DOHH2 (cell line): ENCODE measurements around the gene SERPINH1.

Experiments
- H3F3A ChIP-seq: fragments of 200-600 bp; sonication (generic), shearing (Covaris generic); 2 replicates; pipeline ENCODE4 v1.6.0; 2016; ENCODE audit warnings: antibody characterized with exemption, mild to moderate bottlenecking; ENCODE audit not compliant: control insufficient read depth, insufficient read depth
- H3K27ac ChIP-seq: fragments of 200-600 bp; sonication (generic); 2 replicates; pipeline ENCODE4 v1.5.1; 2014; ENCODE audit warnings: low read depth, mild to moderate bottlenecking, low read length, moderate library complexity
- H3K27me3 ChIP-seq: fragments of 200-600 bp; sonication (generic); 2 replicates; pipeline ENCODE4 v1.6.1; 2014; ENCODE audit warnings: mild to moderate bottlenecking, low read length, mixed read lengths; ENCODE audit not compliant: control insufficient read depth
- H3K36me3 ChIP-seq: fragments of 200-600 bp; sonication (generic); 2 replicates; pipeline ENCODE4 v1.6.1; 2014; ENCODE audit warnings: mild to moderate bottlenecking, low read length, moderate library complexity, mixed read lengths; ENCODE audit not compliant: control insufficient read depth
- H3K4me1 ChIP-seq: fragments of 200-600 bp; sonication (generic); 2 replicates; pipeline ENCODE4 v1.6.1; 2014; ENCODE audit warnings: mild to moderate bottlenecking, low read length, mixed read lengths; ENCODE audit not compliant: control insufficient read depth
- H3K4me2 ChIP-seq: fragments of 200-600 bp; sonication (generic); 2 replicates; pipeline ENCODE4 v1.6.0; 2014; ENCODE audit warnings: mild to moderate bottlenecking, low read length, moderate library complexity
- H3K4me3 ChIP-seq: fragments of 200-600 bp; sonication (generic); 2 replicates; pipeline ENCODE4 v1.5.1; 2014; ENCODE audit warnings: mild to moderate bottlenecking, low read length, mixed read lengths
- H3K79me2 ChIP-seq: fragments of 200-600 bp; sonication (generic); 2 replicates; pipeline ENCODE4 v1.6.1; 2014; ENCODE audit warnings: mild to moderate bottlenecking, low read length, mixed read lengths; ENCODE audit not compliant: control insufficient read depth
- H3K9me2 ChIP-seq: fragments of 200-600 bp; sonication (generic); replicated peaks from 2 replicates; pipeline ENCODE4 v1.6.1; 2014; ENCODE audit warnings: mild to moderate bottlenecking, low read length, mixed read lengths; ENCODE audit not compliant: control insufficient read depth
- H3K9me3 ChIP-seq: fragments of 200-600 bp; sonication (generic); 2 replicates; pipeline ENCODE4 v1.6.1; 2014; ENCODE audit warnings: antibody characterized with exemption, low read length, mixed read lengths; ENCODE audit not compliant: control insufficient read depth, insufficient read depth
- H4K20me1 ChIP-seq: fragments of 200-600 bp; sonication (generic); 2 replicates; pipeline ENCODE4 v1.6.0; 2014; ENCODE audit warnings: low read depth, mild to moderate bottlenecking, antibody characterized with exemption, low read length, moderate library complexity; ENCODE audit not compliant: control insufficient read depth, insufficient read depth
- CTCF ChIP-seq: fragments of 200-600 bp; sonication (generic); IDR thresholded peaks from one replicate; pipeline ENCODE4 v1.5.1; 2014; ENCODE audit warnings: antibody characterized with exemption, mild to moderate bottlenecking, low read depth, low read length; ENCODE audit not compliant: poor library complexity, severe bottlenecking
- EZH2phosphoT487 ChIP-seq: fragments of 200-600 bp; sonication (generic); IDR thresholded peaks from 2 replicates; pipeline ENCODE4 v1.6.1; 2017; ENCODE audit warnings: borderline replicate concordance, mild to moderate bottlenecking, antibody characterized with exemption, low read length, moderate library complexity, mixed read lengths

SERPINH1 gene

GRCh38 chr11:75543806-75544205 is 18.2 kb upstream of the SERPINH1 start:
- TF ChIP-seq CTCF (no peak), EZH2phosphoT487 (no peak)
- H3K9me2 ChIP-seq = no peaks in the 10 kb centered on the region
- peaks cover 7% of the 10 kb centered on the region for H3K27me3 ChIP-seq
- H3K4me2 ChIP-seq = no peak overlapping the region
- no peak overlapping the region for H3K27ac ChIP-seq
- H3K79me2 ChIP-seq = no peaks in the 10 kb centered on the region
- no peaks in the 10 kb centered on the region for H4K20me1 ChIP-seq
- no peaks in the 10 kb centered on the region for H3K36me3 ChIP-seq
- H3K4me1 ChIP-seq = peaks cover 2% of the 10 kb centered on the region; the same call in 1 of the 2 replicates
- no peak overlapping the region for H3K4me3 ChIP-seq
- H3F3A ChIP-seq = no peaks in the 10 kb centered on the region
- no peaks in the 10 kb centered on the region for H3K9me3 ChIP-seq

GRCh38 chr11:75547177-75547576 is 14.9 kb upstream of the SERPINH1 start:
- TF ChIP-seq EZH2phosphoT487 = no peak
- TF ChIP-seq CTCF = no peak
- Histone ChIP-seq H3K4me2 (no peak overlapping the region), H4K20me1 (no peaks in the 10 kb centered on the region), H3K36me3 (no peaks in the 10 kb centered on the region), H3K4me1 (peaks cover 13% of the 10 kb centered on the region), H3K27ac (no peak overlapping the region), H3K9me3 (no peaks in the 10 kb centered on the region), H3K27me3 (peaks cover 4% of the 10 kb centered on the region), H3K4me3 (no peak overlapping the region), H3K9me2 (no peaks in the 10 kb centered on the region), H3K79me2 (no peaks in the 10 kb centered on the region), H3F3A (no peaks in the 10 kb centered on the region)

- Histone ChIP-seq H4K20me1 (no peaks in the 10 kb centered on the region), H3K9me2 (no peaks in the 10 kb centered on the region), H3K36me3 (no peaks in the 10 kb centered on the region), H3K27me3 (peaks cover 4% of the 10 kb centered on the region), H3K4me2 (no peak overlapping the region), H3K4me3 (no peak overlapping the region), H3K27ac (no peak overlapping the region), H3K9me3 (no peaks in the 10 kb centered on the region), H3K4me1 (peaks cover 13% of the 10 kb centered on the region), H3K79me2 (no peaks in the 10 kb centered on the region), H3F3A (no peaks in the 10 kb centered on the region)
- TF ChIP-seq CTCF = peak; percentile 90
- TF ChIP-seq EZH2phosphoT487 = no peak
These were observed 14.4 kb upstream of the SERPINH1 start for GRCh38 chr11:75547617-75548058.
